Measurements from ENCODE around the gene GPR15LG.

GRCh38 chr10:84204610-84205009 is 31.0 kb downstream of the GPR15LG start:
- TF ChIP-seq, protein P1, sequence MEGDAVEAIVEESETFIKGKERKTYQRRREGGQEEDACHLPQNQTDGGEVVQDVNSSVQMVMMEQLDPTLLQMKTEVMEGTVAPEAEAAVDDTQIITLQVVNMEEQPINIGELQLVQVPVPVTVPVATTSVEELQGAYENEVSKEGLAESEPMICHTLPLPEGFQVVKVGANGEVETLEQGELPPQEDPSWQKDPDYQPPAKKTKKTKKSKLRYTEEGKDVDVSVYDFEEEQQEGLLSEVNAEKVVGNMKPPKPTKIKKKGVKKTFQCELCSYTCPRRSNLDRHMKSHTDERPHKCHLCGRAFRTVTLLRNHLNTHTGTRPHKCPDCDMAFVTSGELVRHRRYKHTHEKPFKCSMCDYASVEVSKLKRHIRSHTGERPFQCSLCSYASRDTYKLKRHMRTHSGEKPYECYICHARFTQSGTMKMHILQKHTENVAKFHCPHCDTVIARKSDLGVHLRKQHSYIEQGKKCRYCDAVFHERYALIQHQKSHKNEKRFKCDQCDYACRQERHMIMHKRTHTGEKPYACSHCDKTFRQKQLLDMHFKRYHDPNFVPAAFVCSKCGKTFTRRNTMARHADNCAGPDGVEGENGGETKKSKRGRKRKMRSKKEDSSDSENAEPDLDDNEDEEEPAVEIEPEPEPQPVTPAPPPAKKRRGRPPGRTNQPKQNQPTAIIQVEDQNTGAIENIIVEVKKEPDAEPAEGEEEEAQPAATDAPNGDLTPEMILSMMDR (IDR thresholded peaks at IDR 0.05) = no peak
- TF ChIP-seq POLR2A (IDR thresholded peaks at IDR 0.05) = no peak
